Activated gamma-delta T cell (primary cell): ENCODE results near the gene SRXN1.

Experiments
- DNase-seq: peaks from one replicate; lab custom pipeline; 2025; lab: John Stamatoyannopoulos, UW

SRXN1 gene

GRCh38 chr20:607476-607875, 45.5 kb downstream of the SRXN1 start:
- DNase-seq = no peak

DNA sequence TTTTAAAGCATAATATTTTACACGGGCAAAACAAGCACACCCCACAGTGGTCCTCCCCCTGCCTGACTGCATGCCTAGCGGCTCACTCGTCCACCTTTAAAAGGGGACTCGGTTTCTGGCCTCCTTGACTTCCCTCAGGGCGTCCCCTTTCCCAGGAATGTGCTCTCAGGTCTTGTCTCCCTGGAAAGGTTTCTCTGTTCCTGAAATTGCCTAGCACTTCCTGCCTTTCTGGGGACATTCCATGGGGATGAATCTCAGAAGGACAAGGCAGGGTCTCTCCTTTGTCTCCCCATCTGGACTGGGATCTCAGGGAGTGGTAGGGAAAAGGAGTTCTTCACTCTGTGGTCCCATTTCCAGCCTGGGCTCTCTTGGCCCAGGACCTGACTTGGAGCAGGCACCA, 47.8 kb downstream of the SRXN1 start:
- no peak for DNase-seq

GRCh38 chr20:603116-603640, 49.8 kb downstream of the SRXN1 start:
- no peak for DNase-seq

- DNase-seq = no peak
Observed at GRCh38 chr20:602111-602970, 50.7 kb downstream of the SRXN1 start.

DNA sequence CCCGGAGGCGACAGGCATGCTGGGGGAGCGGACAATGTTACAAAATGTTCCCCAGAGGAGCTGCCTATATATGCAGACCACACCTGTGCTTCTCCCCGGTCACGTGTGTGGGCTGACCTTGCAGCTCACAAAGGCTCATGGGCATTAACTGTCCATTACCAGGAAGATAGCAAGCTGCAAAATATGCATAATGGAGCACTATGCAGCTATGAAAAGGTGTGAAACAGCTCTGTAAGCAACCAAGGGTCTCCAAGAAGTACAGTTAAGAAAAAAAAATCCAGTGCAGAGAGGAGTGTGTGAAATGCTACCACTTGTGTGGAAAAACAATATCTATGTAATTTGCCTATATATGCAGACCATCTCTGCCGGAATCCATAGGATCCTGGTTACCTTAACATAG, 52.3 kb downstream of the SRXN1 start:
- DNase-seq = no peak

DNA sequence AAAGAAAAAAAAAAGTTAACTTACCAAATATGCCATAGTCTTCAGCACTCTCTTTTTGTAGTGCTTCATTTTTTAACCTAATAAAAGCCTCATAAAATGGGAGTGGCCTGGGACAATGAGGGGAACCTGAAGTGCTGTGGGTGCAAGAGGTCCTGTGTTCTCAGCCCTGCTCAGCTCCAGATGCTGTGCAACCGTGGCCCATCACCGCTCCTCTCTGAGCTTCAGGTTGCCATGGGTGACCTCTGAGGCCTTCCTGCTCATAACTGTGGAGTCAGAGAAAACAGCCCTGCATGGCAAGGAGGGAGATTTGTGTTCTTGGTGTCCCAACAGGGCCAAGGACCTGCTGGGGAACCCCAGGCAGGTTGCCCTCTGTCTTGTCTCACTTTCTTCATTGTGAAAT, 52.9 kb downstream of the SRXN1 start:
- DNase-seq = no peak

DNA sequence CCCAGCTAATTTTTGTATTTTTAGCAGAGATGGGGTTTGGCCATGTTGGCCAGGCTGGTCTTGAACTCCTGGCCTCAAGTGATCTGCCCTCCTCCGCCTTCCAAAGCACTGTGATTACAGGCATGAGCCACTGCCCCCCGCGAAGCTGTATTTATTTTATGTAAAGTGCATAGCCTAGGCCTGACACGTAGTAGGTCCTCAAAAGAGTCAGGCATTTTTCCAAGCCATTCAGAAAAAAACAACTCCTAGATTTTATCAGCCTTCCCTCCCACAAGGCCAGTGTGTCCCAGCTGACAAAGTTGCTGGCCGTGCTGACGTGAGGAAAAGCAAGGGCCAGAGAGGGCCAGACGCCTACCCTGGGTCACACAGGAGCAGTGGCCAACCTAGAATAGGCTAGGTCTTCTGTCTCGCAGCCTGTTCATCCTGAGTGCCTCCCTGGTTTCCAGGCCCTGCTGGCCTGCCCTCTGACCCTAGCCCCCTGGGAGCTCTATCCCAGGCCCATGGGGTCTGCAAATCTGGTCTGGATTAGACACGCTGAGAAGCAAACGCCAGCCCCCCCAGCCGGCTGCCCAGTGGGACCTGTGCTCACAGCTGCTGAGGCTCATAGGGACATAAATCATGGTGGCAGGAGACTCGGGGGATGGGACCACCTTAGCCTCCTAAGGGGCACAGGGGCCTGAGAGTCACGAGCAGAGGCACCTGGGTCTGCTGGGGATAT, 54.7 kb downstream of the SRXN1 start:
- DNase-seq = no peak

- DNase-seq = no peak
Observed at GRCh38 chr20:597560-597959, 55.4 kb downstream of the SRXN1 start.
